ENCODE results near the gene TMCC2. TPM values are rescaled to one million over a fixed set of nuclear protein-coding genes. Genes with fewer than 3 reads are reported as not detected.

Gene TMCC2
- total and polyA plus RNA-seq, 2 of the 8 experiments (the other 6 are each of a cell fraction or from before 2014, with no cell fraction given) = 6.7 to 6.8 TPM

DNA sequence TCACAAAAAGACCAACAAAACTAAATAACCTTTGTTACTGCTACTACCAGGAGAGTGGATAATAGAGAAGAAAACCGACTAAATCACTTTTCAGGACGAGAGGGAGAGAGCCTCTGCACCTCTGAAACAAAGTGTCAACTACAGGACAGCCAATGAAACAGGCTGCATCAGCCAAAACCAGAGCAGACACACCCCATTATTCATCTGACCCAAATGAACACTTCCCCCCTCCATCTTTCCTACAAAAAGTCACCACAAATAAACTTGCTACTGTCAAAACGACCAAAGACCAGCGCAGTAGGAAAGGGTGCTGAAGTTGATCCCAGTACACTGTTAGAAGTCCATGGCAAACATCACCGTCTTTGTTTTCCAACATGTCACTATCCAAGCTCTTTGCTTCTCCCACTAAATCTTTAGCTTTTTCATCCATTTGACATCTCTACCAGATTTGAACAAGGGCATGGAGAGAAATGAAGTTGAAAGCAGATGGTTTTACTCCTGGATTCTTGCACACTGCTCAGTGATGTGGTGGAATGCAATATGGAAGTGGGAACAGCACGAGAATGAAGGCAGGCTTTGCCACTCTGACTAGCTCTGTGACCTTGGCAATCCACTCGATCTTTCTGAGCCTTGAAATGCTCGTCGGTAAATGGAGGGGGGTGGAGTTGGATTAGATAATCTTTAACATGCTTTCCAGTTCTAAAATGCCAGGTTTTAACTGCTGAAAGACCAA is 36.7 kb upstream of the TMCC2 start (continued):
- TF ChIP-seq KDM1A (IDR thresholded peaks at IDR 0.05; ENCODE audit: borderline replicate concordance, low read length) (no peak), CEBPB (IDR thresholded peaks at IDR 0.05; ENCODE audit: low read depth, low read length) (no peak), EP300 (IDR thresholded peaks at IDR 0.05; ENCODE audit: borderline replicate concordance in 1 of 2, low read depth in 2 of 2, low read length in 2 of 2) (no peak)
- TF ChIP-seq, protein P1, sequence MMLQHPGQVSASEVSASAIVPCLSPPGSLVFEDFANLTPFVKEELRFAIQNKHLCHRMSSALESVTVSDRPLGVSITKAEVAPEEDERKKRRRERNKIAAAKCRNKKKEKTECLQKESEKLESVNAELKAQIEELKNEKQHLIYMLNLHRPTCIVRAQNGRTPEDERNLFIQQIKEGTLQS (IDR thresholded peaks at IDR 0.05; ENCODE audit: insufficient read depth, low read depth, low read length) = no peak

Measured in H1 (cell line).